HepG2 (cell line): ENCODE data around the gene PTH2. TPM values are rescaled to one million over a fixed set of nuclear protein-coding genes. Genes with fewer than 3 reads are reported as not detected.

Experiments used
- CAMTA2 ChIP-seq: sonication (generic); formaldehyde crosslinking; IDR thresholded peaks from 2 replicates; pipeline ENCODE4 v1.4.0; 2020; ENCODE audit warnings: mild to moderate bottlenecking, missing genetic modification reagents, borderline replicate concordance
- CBX1 ChIP-seq: IDR thresholded peaks from one replicate; pipeline ENCODE4 v1.6.1; 2016; ENCODE audit warnings: antibody characterized with exemption, low read depth
- CBX5 ChIP-seq: sonication (generic); formaldehyde crosslinking; IDR thresholded peaks from 2 replicates; pipeline ENCODE4 v1.4.0; 2020; ENCODE audit warnings: missing genetic modification reagents, borderline replicate concordance
- ELF1 ChIP-seq: sonication (generic); formaldehyde crosslinking; IDR thresholded peaks from 2 replicates; pipeline ENCODE4 v1.4.0; 2020; ENCODE audit warnings: missing genetic modification reagents
- FOXA3 ChIP-seq: IDR thresholded peaks from 2 replicates; pipeline ENCODE4 v1.6.1; 2016; ENCODE audit warnings: missing genetic modification reagents, missing compliant biosample characterization
- FOXC1 ChIP-seq: sonication (generic); formaldehyde crosslinking; IDR thresholded peaks from 2 replicates; pipeline ENCODE4 v1.8.0; 2022; ENCODE audit warnings: mild to moderate bottlenecking, missing genetic modification reagents, borderline replicate concordance
- KAT8 ChIP-seq: IDR thresholded peaks from 2 replicates; pipeline ENCODE4 v1.6.1; 2016; ENCODE audit warnings: missing genetic modification reagents, missing compliant biosample characterization
- KDM5A ChIP-seq: fragments of 200-600 bp; sonication (generic); IDR thresholded peaks from 2 replicates; pipeline ENCODE4 v1.7.0; 2018; ENCODE audit warnings: antibody characterized with exemption, mild to moderate bottlenecking, low read length, borderline replicate concordance
- NFRKB ChIP-seq: fragments of 450-650 bp; IDR thresholded peaks from 2 replicates; pipeline ENCODE4 v1.6.1; 2017
- NFYB ChIP-seq: sonication (generic); formaldehyde crosslinking; IDR thresholded peaks from 2 replicates; pipeline ENCODE4 v1.4.0; 2020; ENCODE audit warnings: missing genetic modification reagents
- PHB2 ChIP-seq: fragments of 450-650 bp; IDR thresholded peaks from 2 replicates; pipeline ENCODE4 v1.6.1; 2018; ENCODE audit not compliant: partially characterized antibody
- PITX1 ChIP-seq: sonication (generic); formaldehyde crosslinking; IDR thresholded peaks from 2 replicates; pipeline ENCODE4 v1.5.1; 2020; ENCODE audit warnings: mild to moderate bottlenecking, missing genetic modification reagents
- POLR2AphosphoS5 ChIP-seq: IDR thresholded peaks from 2 replicates; pipeline ENCODE4 v1.6.1; 2012; ENCODE audit warnings: low read depth, low read length
- RBM39 ChIP-seq: fragments of 200-400 bp; formaldehyde crosslinking; IDR thresholded peaks from one replicate; pipeline ENCODE4 v1.6.1; 2018; ENCODE audit warnings: antibody characterized with exemption, mild to moderate bottlenecking, low read depth, low read length; ENCODE audit not compliant: poor library complexity, severe bottlenecking
- SOX13 ChIP-seq, 3 experiments: fragments of 450-650 bp in 1 of 3; sonication (generic) in 1 of 3; formaldehyde crosslinking in 1 of 3; IDR thresholded peaks in 2 of 3; conservative IDR thresholded peaks in 1 of 3; 2 replicates each; pipeline versions ENCODE4 v1.5.0 to v1.6.1; 2016 to 2020; ENCODE audit warnings: antibody characterized with exemption in 1 of 3, mild to moderate bottlenecking in 1 of 3, missing compliant biosample characterization in 1 of 3, missing genetic modification reagents in 1 of 3, moderate library complexity in 1 of 3
- SP1 ChIP-seq, 2 experiments: fragments of 450-650 bp in 1 of 2; sonication (generic) in 1 of 2; formaldehyde crosslinking in 1 of 2; IDR thresholded peaks; 2 replicates each; pipeline versions ENCODE4 v1.4.0 to v1.6.1; 2016 to 2020; ENCODE audit warnings: missing genetic modification reagents in 1 of 2
- SP2 ChIP-seq: sonication (generic); formaldehyde crosslinking; IDR thresholded peaks from 2 replicates; pipeline ENCODE4 v1.5.1; 2020; ENCODE audit warnings: mild to moderate bottlenecking, missing genetic modification reagents
- TOPORS ChIP-seq: sonication (generic); formaldehyde crosslinking; IDR thresholded peaks from 2 replicates; pipeline ENCODE4 v1.8.0; 2023; ENCODE audit warnings: mild to moderate bottlenecking, missing genetic modification reagents
- ZBTB42 ChIP-seq: sonication (generic); formaldehyde crosslinking; IDR thresholded peaks from 2 replicates; pipeline ENCODE4 v1.5.0; 2020; ENCODE audit warnings: mild to moderate bottlenecking, missing genetic modification reagents
- ZNF143 ChIP-seq: sonication (generic); formaldehyde crosslinking; IDR thresholded peaks from 2 replicates; pipeline ENCODE4 v1.4.0; 2020; ENCODE audit warnings: missing genetic modification reagents
- ZNF335 ChIP-seq: sonication (generic); formaldehyde crosslinking; IDR thresholded peaks from 2 replicates; pipeline ENCODE4 v1.4.0; 2020; ENCODE audit warnings: missing genetic modification reagents
- ZNF709 ChIP-seq: sonication (generic); formaldehyde crosslinking; IDR thresholded peaks from 2 replicates; pipeline ENCODE4 v1.5.0; 2020; ENCODE audit warnings: mild to moderate bottlenecking, missing genetic modification reagents
- ZNF883 ChIP-seq: sonication (generic); formaldehyde crosslinking; IDR thresholded peaks from 2 replicates; pipeline ENCODE4 v1.5.1; 2020; ENCODE audit warnings: mild to moderate bottlenecking, missing genetic modification reagents; ENCODE audit errors: not compliant biosample characterization
- ZSCAN9 ChIP-seq: IDR thresholded peaks from 2 replicates; pipeline ENCODE4 v1.6.1; 2016; ENCODE audit warnings: borderline replicate concordance
- polyA plus RNA-seq, 8 experiments: library from polyadenylated mRNA; depleted of rRNA in 3 of 8; stranded (reverse) in 7 of 8; unstranded in 1 of 8; fragments of >200 nt; fragmentation: Illumina TruSeq in 4 of 8; extraction: Trizol in 4 of 8; gene quantifications; 2 replicates each; pipeline versions ENCODE4 v1.2.1 to v1.2.3, GENCODE V29; 2011 to 2016; ENCODE audit warnings: low read depth in 4 of 8, missing spikeins in 1 of 8, mixed read lengths in 1 of 8; ENCODE audit not compliant: insufficient read depth in 1 of 8
- total RNA-seq, 5 experiments: library from RNA; depleted of rRNA; stranded (reverse); fragments of >200 nt; fragmentation: Illumina TruSeq; extraction: Trizol; gene quantifications; 2 replicates each; pipeline ENCODE4 v1.2.3, GENCODE V29; 2016; ENCODE audit warnings: low read depth in 1 of 5
- TF ChIP-seq, protein P1 (sequence below): IDR thresholded peaks from 2 replicates; pipeline ENCODE4 v1.6.1; 2016
- TF ChIP-seq, protein P2 (sequence below): sonication (generic); formaldehyde crosslinking; IDR thresholded peaks from 2 replicates; pipeline ENCODE4 v1.4.0; 2020; ENCODE audit warnings: mild to moderate bottlenecking, missing genetic modification reagents
- TF ChIP-seq, protein P3 (sequence below): sonication (generic); formaldehyde crosslinking; IDR thresholded peaks from 2 replicates; pipeline ENCODE4 v1.4.0; 2020; ENCODE audit warnings: mild to moderate bottlenecking, missing genetic modification reagents

Gene PTH2
- total and polyA plus RNA-seq, 2 of the 13 experiments (the other 11 are each of a cell fraction or from before 2014, with no cell fraction given): not detected

DNA sequence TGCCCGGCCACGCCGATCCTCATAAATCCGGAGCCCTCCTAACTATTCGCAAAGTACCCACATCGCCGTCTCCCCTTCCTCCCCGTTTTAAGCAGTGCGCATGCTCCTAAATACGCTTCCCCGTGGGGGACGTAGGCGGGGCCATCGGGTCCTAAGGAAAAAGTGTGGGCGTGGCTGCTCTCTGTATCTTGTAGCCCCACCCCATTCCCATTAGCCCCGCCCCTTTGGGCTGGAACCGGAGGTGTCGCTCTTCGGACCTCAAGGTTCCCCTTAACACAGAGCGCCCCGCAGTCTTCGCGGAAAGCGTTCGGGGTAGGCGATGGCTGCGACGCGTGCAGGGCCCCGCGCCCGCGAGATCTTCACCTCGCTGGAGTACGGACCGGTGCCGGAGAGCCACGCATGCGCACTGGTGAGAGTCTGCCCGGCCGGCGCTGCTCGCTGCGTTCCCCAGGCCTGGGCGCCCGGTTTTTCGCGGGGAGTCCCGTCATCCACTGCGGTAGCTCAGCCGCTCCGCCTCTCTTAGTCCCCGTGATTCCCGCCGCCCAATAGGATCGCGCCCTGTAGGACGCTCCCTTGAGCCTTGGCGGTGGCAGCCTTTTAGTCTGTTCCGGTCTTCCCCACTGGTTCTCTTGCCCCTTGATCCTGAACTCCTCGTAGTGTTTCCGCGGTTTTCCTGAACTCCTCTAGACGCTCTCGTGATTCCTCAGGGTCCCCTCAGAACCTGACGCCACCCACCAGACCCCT lies 29.9 kb upstream of the PTH2 start, which contains the start of gene ALDH16A1 (continued):
- TF ChIP-seq, protein P1, sequence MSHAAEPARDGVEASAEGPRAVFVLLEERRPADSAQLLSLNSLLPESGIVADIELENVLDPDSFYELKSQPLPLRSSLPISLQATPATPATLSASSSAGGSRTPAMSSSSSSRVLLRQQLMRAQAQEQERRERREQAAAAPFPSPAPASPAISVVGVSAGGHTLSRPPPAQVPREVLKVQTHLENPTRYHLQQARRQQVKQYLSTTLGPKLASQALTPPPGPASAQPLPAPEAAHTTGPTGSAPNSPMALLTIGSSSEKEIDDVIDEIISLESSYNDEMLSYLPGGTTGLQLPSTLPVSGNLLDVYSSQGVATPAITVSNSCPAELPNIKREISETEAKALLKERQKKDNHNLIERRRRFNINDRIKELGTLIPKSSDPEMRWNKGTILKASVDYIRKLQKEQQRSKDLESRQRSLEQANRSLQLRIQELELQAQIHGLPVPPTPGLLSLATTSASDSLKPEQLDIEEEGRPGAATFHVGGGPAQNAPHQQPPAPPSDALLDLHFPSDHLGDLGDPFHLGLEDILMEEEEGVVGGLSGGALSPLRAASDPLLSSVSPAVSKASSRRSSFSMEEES (CRISPR knock-in tag): peak; percentile 36; the same call in 1 of the 2 replicates
- TF ChIP-seq NFYB (CRISPR knock-in tag) (peak; percentile 88), PITX1 (CRISPR knock-in tag) (peak; percentile 60), TOPORS (CRISPR knock-in tag) (peak; percentile 21; the same call in 1 of the 2 replicates), KDM5A (0 out of 2 replicates have a peak, but pooled peaks have one; percentile 52), SP1 (IDR thresholded peaks at IDR 0.05) (no peak), SP1 (CRISPR knock-in tag; IDR thresholded peaks at IDR 0.05) (peak; percentile 57), ZBTB42 (CRISPR knock-in tag) (peak; percentile 72; the same call in 1 of the 2 replicates), ELF1 (peak; percentile 86), ZNF335 (peak; percentile 51; the same call in 1 of the 2 replicates), SP2 (CRISPR knock-in tag) (peak; percentile 48; the same call in 1 of the 2 replicates), FOXC1 (CRISPR knock-in tag) (peak; percentile 33; the same call in 1 of the 2 replicates), CAMTA2 (CRISPR knock-in tag) (peak; percentile 77), ZNF883 (CRISPR knock-in tag) (peak; percentile 69), ZNF143 (peak; percentile 92), POLR2AphosphoS5 (peak; percentile 99), SOX13 (IDR thresholded peaks at IDR 0.05) (no peak), SOX13 (CRISPR knock-in tag; conservative IDR thresholded peaks at IDR 0.05 in 1 of 2, IDR thresholded peaks at IDR 0.05 in 1 of 2) (no peak; a peak in 1 of 4 replicates), KAT8 (CRISPR knock-in tag) (peak; percentile 83), RBM39 (peak; percentile 82), NFRKB (no peak), ZNF709 (CRISPR knock-in tag) (peak; percentile 41; the same call in 1 of the 2 replicates), PHB2 (no peak), ZSCAN9 (CRISPR knock-in tag) (0 out of 2 replicates have a peak, but pooled peaks have one; percentile 19), CBX1 (peak; percentile 72), CBX5 (no peak; the same call in 1 of the 2 replicates), FOXA3 (CRISPR knock-in tag) (0 out of 2 replicates have a peak, but pooled peaks have one; percentile 2)
- TF ChIP-seq, protein P2, sequence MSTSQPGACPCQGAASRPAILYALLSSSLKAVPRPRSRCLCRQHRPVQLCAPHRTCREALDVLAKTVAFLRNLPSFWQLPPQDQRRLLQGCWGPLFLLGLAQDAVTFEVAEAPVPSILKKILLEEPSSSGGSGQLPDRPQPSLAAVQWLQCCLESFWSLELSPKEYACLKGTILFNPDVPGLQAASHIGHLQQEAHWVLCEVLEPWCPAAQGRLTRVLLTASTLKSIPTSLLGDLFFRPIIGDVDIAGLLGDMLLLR (CRISPR knock-in tag): 0 out of 2 replicates have a peak, but pooled peaks have one; percentile 53
- TF ChIP-seq, protein P3, sequence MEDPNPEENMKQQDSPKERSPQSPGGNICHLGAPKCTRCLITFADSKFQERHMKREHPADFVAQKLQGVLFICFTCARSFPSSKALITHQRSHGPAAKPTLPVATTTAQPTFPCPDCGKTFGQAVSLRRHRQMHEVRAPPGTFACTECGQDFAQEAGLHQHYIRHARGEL (CRISPR knock-in tag): 0 out of 2 replicates have a peak, but pooled peaks have one; percentile 43
